GM08714 (cell line): Measurements from ENCODE around the gene ATG9A.

Experiments
- H3K4me3 ChIP-seq: fragments of 200-500 bp; sonication (Bioruptor generic); 2 replicates; pipeline ENCODE4 v1.5.1; 2014; ENCODE audit warnings: mild to moderate bottlenecking, low read length, inconsistent platforms
- ZNF274 ChIP-seq: IDR thresholded peaks from 2 replicates; pipeline ENCODE4 v1.6.1; 2012; ENCODE audit warnings: mild to moderate bottlenecking, low read depth, low read length

Gene ATG9A

DNA sequence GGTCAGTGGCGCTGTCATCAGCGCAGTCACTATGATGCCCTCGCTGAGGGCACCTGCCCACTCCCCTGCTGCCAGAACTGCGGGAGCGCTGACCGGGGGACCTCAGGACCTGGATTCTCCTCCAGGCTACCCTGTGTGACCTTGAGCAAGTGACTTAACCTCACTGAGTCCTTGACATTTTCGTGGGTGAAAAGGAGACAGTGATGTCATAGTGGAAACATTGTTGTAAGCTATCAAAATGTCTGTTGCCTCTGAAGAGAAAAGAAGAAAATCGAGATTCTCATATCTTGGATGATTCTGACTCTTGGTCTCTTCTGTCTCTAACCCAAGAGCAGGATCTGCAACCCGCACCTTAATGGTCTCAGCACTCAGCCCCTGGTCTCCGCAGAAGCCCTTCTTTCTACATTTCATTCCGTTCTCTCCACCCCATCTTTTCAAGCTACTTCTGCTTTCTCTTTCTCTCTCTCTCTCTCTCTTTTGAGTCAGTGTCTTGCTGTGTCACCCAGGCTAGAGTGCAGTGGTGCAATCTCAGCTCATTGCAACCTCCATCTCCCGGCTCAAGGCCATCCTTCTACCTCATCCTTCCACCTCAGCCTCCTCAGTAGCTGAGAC is 25.3 kb upstream of the ATG9A start:
- peak overlapping the region; percentile 66; the same call in 1 of the 2 replicates for H3K4me3 ChIP-seq
- no peak for TF ChIP-seq ZNF274

DNA sequence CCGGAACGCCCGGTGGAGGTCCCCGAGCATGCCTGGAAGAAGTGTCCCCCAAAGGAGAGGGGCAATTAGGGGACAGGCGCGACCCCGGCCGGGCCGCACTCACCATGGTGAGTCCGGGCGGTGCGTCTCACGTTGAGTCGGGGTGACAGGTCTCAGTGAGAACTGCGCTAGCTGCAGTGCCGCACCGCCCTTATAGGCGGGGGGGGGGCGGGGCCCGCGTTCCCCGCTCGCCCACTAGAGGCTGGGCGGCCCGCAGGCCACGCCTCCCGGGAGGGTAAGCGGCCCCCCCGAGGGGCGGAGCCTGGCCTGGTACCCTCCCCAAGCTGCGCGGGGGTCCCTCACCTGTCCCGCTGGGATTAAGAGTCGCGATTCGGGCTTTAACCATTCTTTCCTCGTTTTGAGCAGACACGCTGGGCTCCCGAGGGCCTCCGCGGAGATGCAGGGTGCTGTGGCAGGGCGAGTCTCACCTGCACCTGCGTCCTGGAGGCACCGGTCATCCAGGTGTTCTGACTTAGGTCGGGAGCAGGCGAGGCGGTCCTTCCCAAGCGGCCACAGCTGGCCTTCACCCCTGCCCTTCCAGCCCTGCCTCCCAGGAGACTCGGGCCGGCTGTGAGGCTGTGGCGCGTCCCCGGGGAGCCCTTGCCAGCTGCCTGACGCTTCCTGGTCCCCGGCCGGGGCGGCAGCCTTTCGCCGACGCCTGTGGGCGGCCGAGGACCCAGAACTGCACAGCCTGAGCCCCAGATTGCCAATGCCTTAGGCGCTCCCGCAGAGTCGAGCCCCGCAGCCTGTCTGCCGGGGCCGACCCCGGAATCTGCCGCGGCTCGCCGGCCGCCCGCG is 24.5 kb upstream of the ATG9A start, which contains the start of gene TUBA4A:
Gene TUBA4A (minus strand): TSS at position 166 of the 837 bp plus-strand sequence. CDS start 60 bp downstream, at position 106.
- TF ChIP-seq ZNF274 = no peak
- peak within 1 kb of the TSS; percentile 66 for H3K4me3 ChIP-seq

DNA sequence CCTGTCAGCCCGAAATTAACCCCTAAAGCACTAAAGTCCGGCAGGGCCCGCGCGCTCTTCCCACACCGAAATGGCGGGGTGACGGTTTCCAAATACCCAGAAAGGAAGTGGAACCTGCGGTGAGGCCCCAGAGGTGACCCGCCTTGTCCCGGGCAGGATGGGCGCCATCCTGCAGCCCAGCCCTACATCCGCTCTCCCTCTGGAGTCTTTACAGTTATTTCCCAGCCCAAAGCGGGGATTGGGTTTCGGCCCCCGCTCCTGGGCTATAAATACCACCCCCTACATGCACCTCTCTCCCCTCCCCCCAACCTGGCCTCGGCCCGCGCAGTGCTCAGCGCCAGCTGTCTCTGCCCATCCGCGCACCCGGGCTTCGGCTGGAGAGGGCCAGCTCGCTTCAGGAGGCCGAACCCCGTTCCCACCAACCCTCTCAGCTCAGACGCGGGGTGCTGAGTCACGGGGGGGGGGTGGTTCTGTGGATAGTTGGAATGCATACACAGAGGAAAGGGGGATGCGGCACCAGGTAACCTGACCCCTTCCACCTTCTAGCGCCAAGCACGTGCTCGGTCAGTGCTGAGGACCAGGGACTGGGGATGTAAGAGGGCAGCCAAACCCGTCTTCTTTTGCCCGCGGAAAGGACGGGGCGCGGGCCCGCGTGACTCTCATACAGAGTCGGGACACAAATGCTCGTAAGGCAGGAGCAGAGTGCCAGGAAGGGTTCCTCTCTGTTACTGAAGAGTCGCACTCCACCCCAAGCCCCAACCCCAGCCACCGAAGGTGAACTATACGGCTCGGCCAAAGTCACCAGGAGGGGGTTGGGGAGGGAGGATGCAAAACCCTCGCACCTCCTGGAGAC is 23.7 kb upstream of the ATG9A start, which contains the start of gene TUBA4B:
Gene TUBA4B (plus strand): TSS at position 344 of the 853 bp plus-strand sequence. CDS start 165 bp downstream, at position 509.
- no peak for TF ChIP-seq ZNF274
- peak within 1 kb of the TSS; percentile 66 for H3K4me3 ChIP-seq

DNA sequence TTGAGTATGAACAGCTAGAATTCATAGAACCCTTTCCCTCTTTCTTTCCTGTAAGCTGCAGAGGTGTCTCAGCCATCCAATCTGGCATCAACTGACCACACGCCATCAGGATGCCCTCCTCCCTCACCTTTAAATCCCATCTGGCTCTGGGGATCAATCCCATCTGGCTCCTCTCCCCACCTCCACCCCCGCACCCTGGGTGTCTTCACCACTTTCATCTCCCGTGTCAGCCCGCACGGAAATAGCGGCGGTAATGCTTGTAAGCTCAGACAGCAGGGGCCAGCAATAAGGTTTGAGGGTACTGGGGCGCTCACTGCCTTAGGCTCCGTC is 23.1 kb upstream of the ATG9A start:
- H3K4me3 ChIP-seq = peak overlapping the region; percentile 66; the same call in 1 of the 2 replicates
- no peak for TF ChIP-seq ZNF274

DNA sequence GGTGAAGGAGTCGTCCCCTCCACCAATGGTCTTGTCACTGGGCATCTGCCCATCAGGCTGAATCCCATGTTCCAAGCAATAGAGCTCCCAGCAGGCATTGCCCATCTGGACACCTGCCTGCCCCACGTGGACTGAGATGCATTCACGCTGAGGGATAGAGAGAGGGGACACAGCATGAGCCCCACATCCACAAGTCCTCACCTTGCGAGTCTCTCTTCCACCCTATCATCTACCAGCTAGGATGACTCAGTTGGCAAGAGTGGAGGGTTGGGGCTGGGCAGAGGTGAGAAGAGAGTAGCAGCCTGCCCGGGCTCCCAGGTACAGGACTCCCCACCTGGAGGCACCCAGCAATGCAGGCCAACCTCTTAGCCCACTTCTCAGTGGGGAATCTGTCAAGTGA is 22.6 kb upstream of the ATG9A start:
- peak overlapping the region; percentile 66; the same call in 1 of the 2 replicates for H3K4me3 ChIP-seq
- no peak for TF ChIP-seq ZNF274

DNA sequence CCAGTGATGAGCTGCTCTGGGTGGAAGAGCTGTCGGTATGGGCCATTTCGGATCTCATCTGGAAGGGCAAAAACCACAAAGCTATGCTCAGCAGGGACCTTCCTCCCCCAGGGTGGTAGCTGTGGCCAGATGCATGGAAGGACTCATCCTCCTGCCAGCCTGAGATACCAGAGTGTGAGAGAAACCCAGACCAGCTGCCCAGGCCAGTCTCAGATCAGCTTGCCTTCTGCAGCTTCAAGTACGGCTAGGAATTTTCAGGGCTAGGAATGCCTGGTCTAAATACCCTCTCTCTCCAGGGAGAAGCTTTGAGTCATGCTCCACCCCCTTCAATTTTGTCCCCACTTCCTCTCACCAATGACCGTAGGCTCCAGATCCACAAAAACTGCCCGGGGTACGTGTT is 22.2 kb upstream of the ATG9A start:
- H3K4me3 ChIP-seq = peak overlapping the region; percentile 66; the same call in 1 of the 2 replicates
- TF ChIP-seq ZNF274 = no peak

DNA sequence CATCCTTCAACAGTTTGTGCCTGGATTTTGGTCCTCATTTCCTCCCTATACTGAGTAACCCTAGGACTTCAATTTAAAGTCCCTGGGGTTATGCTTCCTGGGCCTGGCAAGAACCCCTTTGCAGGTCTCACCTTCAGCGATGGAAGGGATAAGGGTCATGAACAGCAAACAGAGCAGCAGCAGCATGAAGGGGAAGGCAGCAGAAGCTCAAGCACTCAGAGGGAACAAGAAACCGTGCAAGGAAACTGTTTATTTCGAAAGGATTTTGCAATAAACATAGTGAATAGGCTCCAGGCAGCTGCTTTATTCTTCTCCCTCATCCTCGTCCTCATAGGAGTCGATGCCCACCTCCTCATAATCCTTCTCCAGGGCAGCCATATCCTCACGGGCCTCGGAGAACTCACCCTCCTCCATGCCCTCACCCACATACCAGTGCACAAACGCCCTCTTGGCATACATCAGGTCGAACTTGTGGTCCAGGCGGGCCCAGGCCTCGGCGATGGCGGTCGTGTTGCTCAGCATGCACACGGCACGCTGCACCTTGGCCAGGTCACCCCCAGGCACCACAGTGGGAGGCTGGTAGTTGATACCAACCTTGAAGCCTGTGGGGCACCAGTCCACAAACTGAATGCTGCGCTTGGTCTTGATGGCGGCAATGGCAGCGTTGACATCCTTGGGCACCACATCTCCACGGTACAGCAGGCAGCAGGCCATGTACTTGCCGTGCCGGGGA is 20.8 kb upstream of the ATG9A start:
- no peak for TF ChIP-seq ZNF274
- H3K4me3 ChIP-seq = peak overlapping the region; percentile 52; the same call in 1 of the 2 replicates

DNA sequence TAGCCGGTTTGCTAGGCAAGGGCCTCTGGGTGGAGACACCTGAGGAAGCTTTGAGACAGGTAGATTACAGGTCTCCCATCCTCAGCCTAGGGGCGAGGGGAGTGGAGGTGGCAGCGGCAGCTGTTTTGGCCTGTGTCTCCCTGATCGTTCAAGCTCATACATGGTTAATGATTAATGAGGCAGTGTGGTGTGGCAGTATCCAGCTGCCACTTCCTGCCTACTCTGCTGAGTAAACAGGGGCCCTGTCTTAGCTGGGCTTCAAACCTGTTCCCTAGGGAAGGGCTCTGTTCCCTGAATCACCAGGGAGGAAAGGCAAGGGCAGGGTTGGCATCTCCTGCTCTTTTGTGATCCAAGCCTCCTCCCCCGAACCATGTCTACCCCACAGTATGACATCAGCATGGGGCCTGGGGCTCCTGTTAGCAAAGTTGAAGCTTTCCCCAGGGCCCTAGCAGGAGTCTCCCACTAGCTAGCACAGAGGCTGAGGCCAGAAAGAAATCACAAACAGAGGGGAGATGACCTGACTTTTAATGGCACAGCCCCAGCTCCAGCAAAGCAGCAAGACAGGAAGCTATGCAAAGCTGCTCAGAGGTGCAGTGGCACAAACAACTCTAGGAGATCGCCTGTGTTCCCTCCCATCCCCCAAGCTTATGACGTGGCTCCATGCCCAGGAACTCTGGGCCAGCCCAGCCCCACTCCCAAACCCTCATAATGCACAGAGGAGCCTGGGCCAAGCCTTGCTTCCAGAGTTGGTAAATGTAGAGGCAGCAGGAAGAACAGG is 20.0 kb upstream of the ATG9A start:
- no peak for TF ChIP-seq ZNF274

DNA sequence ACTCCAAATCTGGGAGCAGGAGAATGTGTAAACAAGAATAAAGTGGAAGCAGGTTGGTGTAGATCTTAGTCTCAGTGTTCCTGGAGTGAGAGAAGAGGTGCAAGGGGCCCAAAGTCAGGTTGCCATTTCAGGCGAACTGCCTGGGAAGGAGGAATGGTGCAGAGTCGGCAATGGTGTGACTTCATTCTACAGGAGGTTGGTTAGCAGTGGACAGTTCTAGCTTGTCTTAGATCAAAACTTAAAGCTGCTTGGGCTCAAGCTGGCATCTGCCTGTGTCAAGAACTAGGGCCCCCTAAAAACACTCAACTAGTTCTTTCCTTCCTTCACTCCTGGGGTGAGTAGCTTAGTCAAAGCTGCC is 19.4 kb upstream of the ATG9A start:
- H3K4me3 ChIP-seq = peak overlapping the region; percentile 52; the same call in 1 of the 2 replicates
- TF ChIP-seq ZNF274 = no peak

More for the DNA sequence above, 20.0 kb upstream of the ATG9A start:
- H3K4me3 ChIP-seq = peak overlapping the region; percentile 52; the same call in 1 of the 2 replicates

DNA sequence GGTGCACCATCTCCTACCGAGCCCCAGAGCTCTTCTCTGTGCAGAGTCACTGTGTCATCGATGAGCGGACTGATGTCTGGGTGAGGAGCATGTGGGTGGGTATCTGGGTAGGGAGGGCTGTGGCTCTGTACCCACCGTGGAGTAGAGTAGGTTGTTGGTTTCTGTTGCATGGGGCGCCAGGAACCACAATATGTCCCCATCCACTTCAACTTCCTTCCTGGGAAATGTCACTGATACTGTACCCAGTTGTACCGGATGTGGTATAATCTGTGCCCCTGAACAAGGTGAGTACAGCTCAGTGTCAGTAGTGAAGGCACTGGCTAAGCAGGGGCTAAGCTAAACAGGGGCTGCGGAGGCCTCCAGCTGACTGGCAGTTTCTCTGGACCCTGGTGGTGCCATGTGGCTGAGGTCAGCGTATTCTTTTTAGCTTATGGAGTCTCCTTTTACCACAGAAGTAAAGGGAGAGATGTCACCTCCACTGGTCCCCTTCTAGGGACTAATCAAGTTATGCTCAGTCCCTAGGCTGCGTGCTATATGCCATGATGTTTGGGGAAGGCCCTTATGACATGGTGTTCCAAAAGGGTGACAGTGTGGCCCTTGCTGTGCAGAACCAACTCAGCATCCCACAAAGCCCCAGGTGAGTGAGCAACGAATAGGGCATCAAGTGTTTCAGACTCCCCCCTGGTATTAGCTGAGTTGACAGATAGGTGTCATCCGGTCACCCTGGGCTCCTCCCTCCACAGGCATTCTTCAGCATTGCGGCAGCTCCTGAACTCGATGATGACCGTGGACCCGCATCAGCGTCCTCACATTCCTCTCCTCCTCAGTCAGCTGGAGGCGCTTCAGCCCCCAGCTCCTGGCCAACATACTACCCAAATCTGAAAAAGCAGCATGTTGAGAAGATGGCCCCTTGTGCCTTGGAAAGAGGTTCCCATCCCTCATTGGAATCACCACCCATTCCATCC is 18.5 kb upstream of the ATG9A start:
- H3K4me3 ChIP-seq = peak overlapping the region; percentile 27; the same call in 1 of the 2 replicates
- no peak for TF ChIP-seq ZNF274

DNA sequence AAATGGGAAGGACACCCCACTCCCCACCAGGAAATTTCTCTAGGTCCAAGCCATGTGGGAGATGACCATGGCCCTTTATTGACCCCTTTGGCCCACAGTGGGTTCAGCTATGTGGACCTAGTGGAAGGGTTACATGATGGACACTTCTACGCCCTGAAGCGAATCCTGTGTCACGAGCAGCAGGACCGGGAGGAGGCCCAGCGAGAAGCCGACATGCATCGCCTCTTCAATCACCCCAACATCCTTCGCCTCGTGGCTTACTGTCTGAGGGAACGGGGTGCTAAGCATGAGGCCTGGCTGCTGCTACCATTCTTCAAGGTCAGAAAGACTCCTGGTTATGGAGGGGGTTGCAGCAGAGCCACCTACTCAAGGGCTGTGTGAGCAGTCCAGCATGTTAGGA is 17.1 kb upstream of the ATG9A start:
- no peak for TF ChIP-seq ZNF274
- H3K4me3 ChIP-seq = no peak overlapping the region; the same call in 1 of the 2 replicates

DNA sequence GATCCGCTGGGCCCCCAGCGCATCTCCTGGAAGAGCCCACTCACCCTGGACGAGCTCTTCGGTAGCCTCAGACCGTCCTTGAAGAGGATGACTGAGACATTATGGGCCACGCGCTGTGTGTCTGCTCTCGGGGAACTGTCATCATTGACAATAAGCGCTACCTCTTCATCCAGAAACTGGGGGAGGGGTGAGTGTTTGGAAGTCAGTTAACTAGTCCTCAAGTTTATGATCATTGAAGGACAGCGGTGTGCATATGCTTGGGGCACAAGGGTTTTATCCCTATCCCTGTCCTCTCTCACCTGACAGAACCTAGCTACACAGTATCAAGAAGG is 16.4 kb upstream of the ATG9A start:
- peak overlapping the region; percentile 89 for H3K4me3 ChIP-seq
- TF ChIP-seq ZNF274 = no peak
